ENCODE data around the gene EPPIN.

DNA sequence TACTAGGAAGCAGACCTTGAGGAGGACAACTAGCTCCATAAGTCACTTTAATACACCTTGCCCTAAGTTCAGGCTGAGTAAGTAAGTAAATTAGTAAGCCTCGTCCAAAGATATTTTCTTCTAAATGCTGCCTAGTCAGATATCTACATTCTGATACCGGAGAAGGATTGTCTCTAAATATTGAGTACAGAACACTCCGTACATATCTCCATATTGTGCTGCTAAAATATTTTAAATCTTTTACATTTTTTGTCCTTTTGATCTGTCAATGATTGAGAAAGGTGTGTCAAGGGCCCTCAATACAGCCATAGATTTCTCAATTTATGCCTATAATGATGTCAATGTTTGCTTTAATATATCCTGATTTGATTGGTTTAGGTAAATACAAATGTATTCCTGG lies 28.7 kb upstream of the EPPIN start:
- TF ChIP-seq CTCF (IDR thresholded peaks at IDR 0.05) (no peak), POLR2A (IDR thresholded peaks at IDR 0.05) (no peak)
